HepG2 (cell line): ENCODE results near the gene KSR1. TPM values are rescaled to one million over a fixed set of nuclear protein-coding genes. Genes with fewer than 3 reads are reported as not detected.
A peak's percentile ranks its signal among the peaks of the same experiment; 100 is the strongest.

Source experiments
- ATAC-seq: fragments of 200-7000 bp; cut with Tn5 transposase; 3 replicates; pipeline ENCODE4 v1.9.1; 2020; ENCODE audit warnings: mild to moderate bottlenecking, moderate library complexity
- BruUV-seq: library from RNA; stranded (reverse); fragments of 400-500 nt; replicated peaks from 2 replicates; lab custom pipeline; 2021; lab: Mats Ljungman, UMichigan
- CTCF ChIA-PET: fragments of 300-600 bp; formaldehyde crosslinking; extraction: SDS; loops from one replicate; lab custom pipeline; 2021; ENCODE audit warnings: low total read pairs, inconsistent platforms, low intra/inter-chr PET ratio; lab: Yijun Ruan, JAX
- POLR2A ChIA-PET: fragments of 350-600 bp; sonication (Branson Sonifier 250); formaldehyde crosslinking; loops from one replicate; lab custom pipeline; 2020; ENCODE audit warnings: antibody characterized with exemption, inconsistent platforms; lab: Yijun Ruan, JAX
- DNase-seq: peaks from one replicate; pipeline ENCODE4 v3.0.0-alpha.2; 2015; ENCODE audit warnings: low spot score
- FAIRE-seq: peaks from 3 replicates; lab custom pipeline; 2011; peaks lifted over from hg19 to GRCh38; lab: Jason Lieb, UNC
- H2AFZ ChIP-seq: one replicate; pipeline ENCODE4 v1.6.1; 2011; ENCODE audit warnings: low read length, inconsistent platforms
- H3K27ac ChIP-seq: fragments of 300-600 bp; 3 replicates; pipeline ENCODE4 v1.8.0; 2011; ENCODE audit warnings: mixed run types, mild to moderate bottlenecking, mixed read lengths, low read length, inconsistent platforms; ENCODE audit not compliant: insufficient read depth; ENCODE audit errors: extremely low read length
- H3K27me3 ChIP-seq, 2 experiments: fragments of 200-600 bp in 1 of 2; 2 replicates in 1 of 2; 3 replicates in 1 of 2; pipeline versions ENCODE4 v1.6.0 to v1.8.0; 2011; ENCODE audit warnings: low read length in 2 of 2, mild to moderate bottlenecking in 2 of 2, moderate library complexity in 2 of 2, inconsistent platforms in 1 of 2; ENCODE audit not compliant: insufficient read depth in 2 of 2, control insufficient read depth in 1 of 2
- H3K36me3 ChIP-seq, 2 experiments: fragments of 200-600 bp in 1 of 2; replicated peaks in 1 of 2; 2 replicates in 1 of 2; 3 replicates in 1 of 2; pipeline versions ENCODE4 v1.5.1 to v1.8.0; 2011; ENCODE audit warnings: low read length in 2 of 2, inconsistent platforms in 1 of 2; ENCODE audit not compliant: insufficient read depth in 2 of 2, control insufficient read depth in 1 of 2
- H3K4me1 ChIP-seq: 2 replicates; pipeline ENCODE4 v1.5.1; 2012; ENCODE audit warnings: low read length, inconsistent platforms; ENCODE audit not compliant: insufficient read depth
- H3K4me2 ChIP-seq: 2 replicates; pipeline ENCODE4 v1.6.0; 2011; ENCODE audit warnings: low read depth, low read length, inconsistent platforms
- H3K4me3 ChIP-seq, 3 experiments: fragments of 200-600 bp in 1 of 3; sonication (generic), shearing (Covaris generic) in 1 of 3; replicated peaks in 1 of 3; 2 replicates each; pipeline ENCODE4 v1.5.1; 2011 to 2016; ENCODE audit warnings: low read length in 3 of 3, inconsistent platforms in 2 of 3, low read depth in 2 of 3, mild to moderate bottlenecking in 2 of 3, control low read depth in 1 of 3, mixed read lengths in 1 of 3; ENCODE audit not compliant: insufficient read depth in 1 of 3
- H3K79me2 ChIP-seq: one replicate; pipeline ENCODE4 v1.6.1; 2011; ENCODE audit warnings: low read length, inconsistent platforms; ENCODE audit not compliant: insufficient read depth
- H3K9ac ChIP-seq: 2 replicates; pipeline ENCODE4 v1.6.0; 2011; ENCODE audit warnings: mild to moderate bottlenecking, low read depth, low read length, inconsistent platforms; ENCODE audit not compliant: insufficient read depth
- H3K9me3 ChIP-seq: 2 replicates; pipeline ENCODE4 v1.5.1; 2012; ENCODE audit warnings: mild to moderate bottlenecking, low read length
- H4K20me1 ChIP-seq: 2 replicates; pipeline ENCODE4 v1.6.0; 2011; ENCODE audit warnings: inconsistent platforms, mild to moderate bottlenecking, low read length, moderate library complexity; ENCODE audit not compliant: insufficient read depth
- AHDC1 ChIP-seq: sonication (generic); formaldehyde crosslinking; IDR thresholded peaks from 2 replicates; pipeline ENCODE4 v1.5.1; 2020; ENCODE audit warnings: mild to moderate bottlenecking, missing genetic modification reagents, borderline replicate concordance
- ATF7-NPFF ChIP-seq: sonication (generic); formaldehyde crosslinking; IDR thresholded peaks from 2 replicates; pipeline ENCODE4 v1.8.1; 2023; ENCODE audit warnings: mild to moderate bottlenecking, low read depth, missing genetic modification reagents, moderate library complexity
- CTCF ChIP-seq: sonication (generic); formaldehyde crosslinking; IDR thresholded peaks from 2 replicates; pipeline ENCODE4 v1.5.0; 2020; ENCODE audit warnings: mild to moderate bottlenecking, missing genetic modification reagents, moderate library complexity
- DNMT1 ChIP-seq: sonication (generic); formaldehyde crosslinking; IDR thresholded peaks from 2 replicates; pipeline ENCODE4 v1.5.1; 2020; ENCODE audit warnings: mild to moderate bottlenecking, missing genetic modification reagents
- GABPB1 ChIP-seq: IDR thresholded peaks from 2 replicates; pipeline ENCODE4 v1.6.1; 2016; ENCODE audit warnings: mild to moderate bottlenecking, missing genetic modification reagents, moderate library complexity, missing compliant biosample characterization
- HIVEP1 ChIP-seq: sonication (generic); formaldehyde crosslinking; IDR thresholded peaks from 2 replicates; pipeline ENCODE4 v1.4.0; 2020; ENCODE audit warnings: mild to moderate bottlenecking, missing genetic modification reagents
- MBNL3 ChIP-seq: fragments of 250-450 bp; sonication (Bioruptor Pico); conservative IDR thresholded peaks from 2 replicates; pipeline ENCODE4 v1.8.0; 2022; ENCODE audit warnings: mild to moderate bottlenecking, inconsistent platforms
- PAX8 ChIP-seq: sonication (generic); formaldehyde crosslinking; IDR thresholded peaks from 2 replicates; pipeline ENCODE4 v1.8.0; 2022; ENCODE audit warnings: mild to moderate bottlenecking, missing genetic modification reagents, borderline replicate concordance
- PHF20 ChIP-seq: sonication (generic); formaldehyde crosslinking; IDR thresholded peaks from 2 replicates; pipeline ENCODE4 v1.5.0; 2020; ENCODE audit warnings: mild to moderate bottlenecking, missing genetic modification reagents
- RXRA ChIP-seq: sonication (generic); formaldehyde crosslinking; IDR thresholded peaks from 2 replicates; pipeline ENCODE4 v1.5.1; 2020; ENCODE audit warnings: missing genetic modification reagents
- SMC3 ChIP-seq: IDR thresholded peaks from 2 replicates; pipeline ENCODE4 v1.6.1; 2011; ENCODE audit warnings: low read length, improper control_type of control experiment
- SRSF1 ChIP-seq: fragments of 200-400 bp; formaldehyde crosslinking; optimal IDR thresholded peaks from 2 replicates; pipeline ENCODE3; 2017; ENCODE audit warnings: mild to moderate bottlenecking, low read depth, low read length, moderate library complexity
- SRSF9 ChIP-seq: fragments of 200-400 bp; formaldehyde crosslinking; IDR thresholded peaks from 2 replicates; pipeline ENCODE4 v1.6.1; 2018; ENCODE audit warnings: borderline replicate concordance, mild to moderate bottlenecking, low read depth, low read length; ENCODE audit not compliant: insufficient read depth, poor library complexity, severe bottlenecking
- STAG1 ChIP-seq: sonication (generic); formaldehyde crosslinking; IDR thresholded peaks from 2 replicates; pipeline ENCODE4 v1.4.0; 2020; ENCODE audit warnings: missing genetic modification reagents
- TEAD3 ChIP-seq: optimal IDR thresholded peaks from 2 replicates; pipeline ENCODE3; 2016; ENCODE audit warnings: borderline replicate concordance
- XRCC5 ChIP-seq: fragments of 200-400 bp; formaldehyde crosslinking; optimal IDR thresholded peaks from 2 replicates; pipeline ENCODE3; 2017; ENCODE audit warnings: mild to moderate bottlenecking, low read length
- ZNF337 ChIP-seq: sonication (generic); formaldehyde crosslinking; IDR thresholded peaks from 2 replicates; pipeline ENCODE4 v1.5.1; 2020; ENCODE audit warnings: missing genetic modification reagents, low read depth, mild to moderate bottlenecking, borderline replicate concordance
- WGBS: methylation state at CpG from one replicate; pipeline ENCODE4 v1.1.6; 2017; ENCODE audit warnings: low lambda C conversion rate; 5-methylcytosine and 5-hydroxymethylcytosine counted together
- in situ Hi-C: cut with HindIII; loops from 2 replicates; pipeline ENCODE4 v1.10.0; 2017; ENCODE audit warnings: low pct_unique_long_range_greater_than_20kb; ENCODE audit not compliant: extremely low pct_ligation_motif_present
- intact Hi-C: fragments of 100-400 bp; cut with micrococcal nuclease; formaldehyde crosslinking; loops from one replicate; pipeline ENCODE4 v1.10.0; 2022; ENCODE audit not compliant: unreplicated experiment
- polyA plus RNA-seq, 8 experiments: library from polyadenylated mRNA; depleted of rRNA in 3 of 8; stranded (reverse) in 7 of 8; unstranded in 1 of 8; fragments of >200 nt; fragmentation: Illumina TruSeq in 4 of 8; extraction: Trizol in 4 of 8; gene quantifications; 2 replicates each; pipeline versions ENCODE4 v1.2.1 to v1.2.3, GENCODE V29; 2011 to 2016; ENCODE audit warnings: low read depth in 4 of 8, missing spikeins in 1 of 8, mixed read lengths in 1 of 8; ENCODE audit not compliant: insufficient read depth in 1 of 8
- total RNA-seq, 5 experiments: library from RNA; depleted of rRNA; stranded (reverse); fragments of >200 nt; fragmentation: Illumina TruSeq; extraction: Trizol; gene quantifications; 2 replicates each; pipeline ENCODE4 v1.2.3, GENCODE V29; 2016; ENCODE audit warnings: low read depth in 1 of 5

KSR1 gene
- total and polyA plus RNA-seq, 2 of the 13 experiments (the other 11 are each of a cell fraction or from before 2014, with no cell fraction given): 10.1 to 16.6 TPM

GRCh38 chr17:27602721-27603420, 146.6 kb downstream of the KSR1 start:
- intact Hi-C loops (loop anchor here (1.0 to 10.0 kb wide), 5 partner anchors 48 to 368 kb away; no protein-coding TSS in a partner anchor), in situ Hi-C loops (no loop called here)
- H4K20me1 ChIP-seq: peaks cover 4% of the 10 kb centered on the region; the same call in 1 of the 2 replicates
- no peaks in the 10 kb centered on the region for H3K79me2 ChIP-seq
- H3K4me2 ChIP-seq: no peak overlapping the region
- peaks cover 29 to 48% of the 10 kb centered on the region in 2 experiments for H3K36me3 ChIP-seq
- WGBS: 66% methylated on average over 11 of the region's 15 CpGs
- ChIA-PET POLR2A (no interaction called here), CTCF (interaction anchor here (0.6 to 5.3 kb wide), 4 partner anchors 34 to 222 kb away, joined by 3 to 66 read pairs (median 38); no protein-coding TSS in a partner anchor)
- H3K27me3 ChIP-seq: no peaks in the 10 kb centered on the region
- no peaks in the 10 kb centered on the region for H3K4me1 ChIP-seq
- H3K27ac ChIP-seq: no peak overlapping the region
- BruUV-seq: no TSS peak
- H3K4me3 ChIP-seq: no peak overlapping the region
- H2AFZ ChIP-seq: no peak overlapping the region
- H3K9me3 ChIP-seq: no peaks in the 10 kb centered on the region
- DNase-seq (peak; percentile 42), FAIRE-seq (peak; percentile 63), ATAC-seq (peak; percentile 84)
- no peak overlapping the region for H3K9ac ChIP-seq
- TF ChIP-seq PAX8 (CRISPR knock-in tag): no peak
- peak; percentile 59 for TF ChIP-seq STAG1 (CRISPR knock-in tag)
- no peak for TF ChIP-seq PHF20
- no peak for TF ChIP-seq GABPB1
- peak; percentile 50 for TF ChIP-seq XRCC5
- peak; percentile 90 for TF ChIP-seq CTCF
- no peak for TF ChIP-seq DNMT1 (CRISPR knock-in tag)
- TF ChIP-seq AHDC1 (CRISPR knock-in tag): no peak
- no peak for TF ChIP-seq SRSF1
- TF ChIP-seq SMC3: peak; percentile 82
- no peak for TF ChIP-seq HIVEP1 (CRISPR knock-in tag)
- TF ChIP-seq MBNL3 (CRISPR knock-in tag): no peak
- no peak for TF ChIP-seq ZNF337 (CRISPR knock-in tag)
- no peak for TF ChIP-seq RXRA (CRISPR knock-in tag)
- TF ChIP-seq TEAD3 (CRISPR knock-in tag): peak; percentile 64
- TF ChIP-seq SRSF9: no peak
- no peak for TF ChIP-seq ATF7-NPFF (CRISPR knock-in tag)
